Ectodermal cell (in vitro differentiated cells): ENCODE data around the gene RPS6KC1.

Experiments
- H3K27ac ChIP-seq: 2 replicates; pipeline ENCODE4 v1.7.0; 2013; ENCODE audit warnings: mild to moderate bottlenecking, low read depth, low read length; ENCODE audit not compliant: insufficient read depth, poor library complexity, severe bottlenecking
- H3K27me3 ChIP-seq: 2 replicates; pipeline ENCODE4 v1.7.0; 2013; ENCODE audit warnings: mild to moderate bottlenecking, low read length; ENCODE audit not compliant: insufficient read depth, control insufficient read depth, poor library complexity, severe bottlenecking
- H3K36me3 ChIP-seq: one replicate; pipeline ENCODE4 v1.7.0; 2013; ENCODE audit warnings: low read length; ENCODE audit not compliant: control insufficient read depth, insufficient read depth
- H3K4me1 ChIP-seq: one replicate; pipeline ENCODE4 v1.7.0; 2013; ENCODE audit warnings: low read length; ENCODE audit not compliant: control insufficient read depth, insufficient read depth
- H3K4me3 ChIP-seq: 2 replicates; pipeline ENCODE4 v1.7.0; 2013; ENCODE audit warnings: low read depth, low read length, control low read depth; ENCODE audit not compliant: insufficient read depth
- H3K9me3 ChIP-seq: 2 replicates; pipeline ENCODE4 v1.7.0; 2013; ENCODE audit warnings: mild to moderate bottlenecking, low read length, moderate library complexity; ENCODE audit not compliant: control insufficient read depth
- WGBS, 2 experiments: methylation state at CpG; one replicate each; pipeline ENCODE4 v1.1.7; 2013; ENCODE audit warnings: missing lambda C conversion rate in 2 of 2; 5-methylcytosine and 5-hydroxymethylcytosine counted together

RPS6KC1 gene

GRCh38 chr1:213122514-213122929 lies 71.5 kb downstream of the RPS6KC1 start:
- Histone ChIP-seq H3K36me3 (no peaks in the 10 kb centered on the region), H3K4me3 (no peak overlapping the region), H3K4me1 (no peaks in the 10 kb centered on the region), H3K27ac (no peak overlapping the region), H3K9me3 (no peaks in the 10 kb centered on the region), H3K27me3 (no peaks in the 10 kb centered on the region)

GRCh38 chr1:213123087-213123486 lies 72.0 kb downstream of the RPS6KC1 start:
- H3K9me3 ChIP-seq, result no peaks in the 10 kb centered on the region
- H3K4me1 ChIP-seq, result no peaks in the 10 kb centered on the region
- no peak overlapping the region for H3K4me3 ChIP-seq
- 83 to 95% methylated on average over 2 to 3 of the region's 3 CpGs for WGBS, 2 experiments
- no peaks in the 10 kb centered on the region for H3K27me3 ChIP-seq
- H3K27ac ChIP-seq, result no peak overlapping the region
- no peaks in the 10 kb centered on the region for H3K36me3 ChIP-seq

GRCh38 chr1:213123536-213123935 lies 72.5 kb downstream of the RPS6KC1 start:
- WGBS, 2 experiments, result 80 to 95% methylated on average over 1 of the region's 2 CpGs
- Histone ChIP-seq H3K27ac (no peak overlapping the region), H3K9me3 (no peaks in the 10 kb centered on the region)

GRCh38 chr1:213124590-213124989 lies 73.5 kb downstream of the RPS6KC1 start:
- no peak overlapping the region for H3K4me3 ChIP-seq
- WGBS, 2 experiments, result 95% methylated on average over 5 of the region's 5 CpGs
- H3K36me3 ChIP-seq, result no peaks in the 10 kb centered on the region
- H3K27me3 ChIP-seq, result no peaks in the 10 kb centered on the region
- H3K4me1 ChIP-seq, result no peaks in the 10 kb centered on the region
- H3K9me3 ChIP-seq, result no peaks in the 10 kb centered on the region
- no peak overlapping the region for H3K27ac ChIP-seq

More at GRCh38 chr1:213123536-213123935, 72.5 kb downstream of the RPS6KC1 start:
- no peaks in the 10 kb centered on the region for H3K27me3 ChIP-seq
- no peaks in the 10 kb centered on the region for H3K4me1 ChIP-seq
- no peaks in the 10 kb centered on the region for H3K36me3 ChIP-seq
- no peak overlapping the region for H3K4me3 ChIP-seq

- Histone ChIP-seq H3K4me1 (no peaks in the 10 kb centered on the region), H3K27me3 (no peaks in the 10 kb centered on the region), H3K4me3 (no peak overlapping the region), H3K36me3 (no peaks in the 10 kb centered on the region), H3K27ac (no peak overlapping the region), H3K9me3 (no peaks in the 10 kb centered on the region)
- WGBS, 2 experiments, result 82 to 93% methylated on average over 1 of the region's 2 CpGs
Observed at GRCh38 chr1:213125643-213126042, 74.6 kb downstream of the RPS6KC1 start.

GRCh38 chr1:213127074-213127473 lies 76.0 kb downstream of the RPS6KC1 start:
- H3K4me3 ChIP-seq, result no peak overlapping the region
- 100% methylated on average over 1 of the region's 1 CpG; no CpG with 5 or more reads in 1 of the 2 experiments for WGBS, 2 experiments

GRCh38 chr1:213131851-213132655 lies 81.0 kb downstream of the RPS6KC1 start:
- no peaks in the 10 kb centered on the region for H3K4me1 ChIP-seq

More at GRCh38 chr1:213127074-213127473, 76.0 kb downstream of the RPS6KC1 start:
- H3K36me3 ChIP-seq, result no peaks in the 10 kb centered on the region
- H3K27ac ChIP-seq, result no peak overlapping the region
- H3K9me3 ChIP-seq, result no peaks in the 10 kb centered on the region
- no peaks in the 10 kb centered on the region for H3K4me1 ChIP-seq
- H3K27me3 ChIP-seq, result no peaks in the 10 kb centered on the region

GRCh38 chr1:213135572-213135971 lies 84.5 kb downstream of the RPS6KC1 start:
- Histone ChIP-seq H3K4me1 (no peaks in the 10 kb centered on the region), H3K9me3 (no peaks in the 10 kb centered on the region), H3K27ac (no peak overlapping the region), H3K27me3 (no peaks in the 10 kb centered on the region), H3K4me3 (no peak overlapping the region), H3K36me3 (no peaks in the 10 kb centered on the region)

More at GRCh38 chr1:213131851-213132655, 81.0 kb downstream of the RPS6KC1 start:
- Histone ChIP-seq H3K27me3 (no peaks in the 10 kb centered on the region), H3K4me3 (no peak overlapping the region), H3K9me3 (no peaks in the 10 kb centered on the region), H3K27ac (no peak overlapping the region), H3K36me3 (no peaks in the 10 kb centered on the region)

- Histone ChIP-seq H3K27ac (no peak overlapping the region), H3K4me1 (no peaks in the 10 kb centered on the region), H3K36me3 (no peaks in the 10 kb centered on the region), H3K4me3 (no peak overlapping the region), H3K27me3 (no peaks in the 10 kb centered on the region), H3K9me3 (no peaks in the 10 kb centered on the region)
- WGBS, 2 experiments, result 86 to 90% methylated on average over 3 of the region's 5 CpGs
Observed at GRCh38 chr1:213136190-213136917, 85.3 kb downstream of the RPS6KC1 start.

- Histone ChIP-seq H3K9me3 (no peaks in the 10 kb centered on the region), H3K4me1 (no peaks in the 10 kb centered on the region), H3K4me3 (no peak overlapping the region), H3K27me3 (no peaks in the 10 kb centered on the region), H3K27ac (no peak overlapping the region), H3K36me3 (no peaks in the 10 kb centered on the region)
- WGBS, 2 experiments, result 95 to 96% methylated on average over 2 to 4 of the region's 4 CpGs
Observed at GRCh38 chr1:213138391-213138790, 87.3 kb downstream of the RPS6KC1 start.
